Measurements from ENCODE around the gene FRAS1. TPM values are rescaled to one million over a fixed set of nuclear protein-coding genes. Genes with fewer than 3 reads are reported as not detected.

Gene FRAS1
- total RNA-seq, 1 experiment from 2014 or later: 0.23 TPM

DNA sequence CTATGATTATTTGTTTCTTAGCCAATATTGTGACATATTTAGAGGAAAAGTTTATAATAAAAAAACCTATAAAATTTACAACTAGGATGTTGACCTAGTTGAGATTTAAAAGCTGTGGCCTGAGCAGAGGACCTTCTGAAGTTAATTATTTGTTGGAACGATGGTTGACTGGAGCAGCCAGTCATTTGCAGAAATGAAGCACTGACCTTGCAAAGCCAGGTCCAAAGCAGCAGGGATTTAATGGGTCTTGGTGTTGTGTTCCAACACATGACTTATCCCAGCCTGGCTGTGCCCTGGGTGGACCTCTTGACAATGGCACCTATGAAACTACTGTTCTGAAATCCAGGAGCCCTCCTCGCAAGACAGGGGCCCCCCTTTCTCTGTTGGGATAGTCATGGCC lies 235.2 kb downstream of the FRAS1 start:
- Histone ChIP-seq H3K4me1 (ENCODE audit: control insufficient read depth, insufficient read depth, low read length) (no peaks in the 10 kb centered on the region), H3K36me3 (ENCODE audit: control insufficient read depth, insufficient read depth, low read length) (no peaks in the 10 kb centered on the region), H3K4me3 (ENCODE audit: low read depth in 2 of 2, low read length in 2 of 2) (no peak overlapping the region), H3K27ac (ENCODE audit: low read length) (no peak overlapping the region), H3K27me3 (ENCODE audit: control insufficient read depth, insufficient read depth, low read length) (no peaks in the 10 kb centered on the region), H3K9me3 (ENCODE audit: control insufficient read depth, insufficient read depth, low read depth, low read length) (no peaks in the 10 kb centered on the region)
- intact Hi-C loops (cut with micrococcal nuclease; ENCODE audit: unreplicated experiment) (no loop called here), in situ Hi-C loops (cut with HindIII; ENCODE audit: low pct_unique_long_range_greater_than_20kb, low sequenced_read_pairs) (no loop called here)
- DNase-seq (ENCODE audit: low read depth, low spot score): no peak
- ChIA-PET CTCF (no interaction called here), POLR2A (no interaction called here)
- TF ChIP-seq SIN3A (IDR thresholded peaks at IDR 0.05; ENCODE audit: borderline replicate concordance, insufficient read depth, low read depth, low read length): no peak
- TF ChIP-seq REST (IDR thresholded peaks at IDR 0.05; ENCODE audit: insufficient read depth in 1 of 2, low read depth in 2 of 2, low read length in 1 of 2): no peak
- TF ChIP-seq POLR2AphosphoS5 (IDR thresholded peaks at IDR 0.05; ENCODE audit: low read depth, low read length): no peak
- TF ChIP-seq TCF7L2 (IDR thresholded peaks at IDR 0.05; ENCODE audit: low read depth, low read length): no peak
- TF ChIP-seq, protein P1, sequence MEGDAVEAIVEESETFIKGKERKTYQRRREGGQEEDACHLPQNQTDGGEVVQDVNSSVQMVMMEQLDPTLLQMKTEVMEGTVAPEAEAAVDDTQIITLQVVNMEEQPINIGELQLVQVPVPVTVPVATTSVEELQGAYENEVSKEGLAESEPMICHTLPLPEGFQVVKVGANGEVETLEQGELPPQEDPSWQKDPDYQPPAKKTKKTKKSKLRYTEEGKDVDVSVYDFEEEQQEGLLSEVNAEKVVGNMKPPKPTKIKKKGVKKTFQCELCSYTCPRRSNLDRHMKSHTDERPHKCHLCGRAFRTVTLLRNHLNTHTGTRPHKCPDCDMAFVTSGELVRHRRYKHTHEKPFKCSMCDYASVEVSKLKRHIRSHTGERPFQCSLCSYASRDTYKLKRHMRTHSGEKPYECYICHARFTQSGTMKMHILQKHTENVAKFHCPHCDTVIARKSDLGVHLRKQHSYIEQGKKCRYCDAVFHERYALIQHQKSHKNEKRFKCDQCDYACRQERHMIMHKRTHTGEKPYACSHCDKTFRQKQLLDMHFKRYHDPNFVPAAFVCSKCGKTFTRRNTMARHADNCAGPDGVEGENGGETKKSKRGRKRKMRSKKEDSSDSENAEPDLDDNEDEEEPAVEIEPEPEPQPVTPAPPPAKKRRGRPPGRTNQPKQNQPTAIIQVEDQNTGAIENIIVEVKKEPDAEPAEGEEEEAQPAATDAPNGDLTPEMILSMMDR (IDR thresholded peaks at IDR 0.05): no peak
- no peak for ATAC-seq
- no TSS peak for BruUV-seq (replicated peaks)

DNA sequence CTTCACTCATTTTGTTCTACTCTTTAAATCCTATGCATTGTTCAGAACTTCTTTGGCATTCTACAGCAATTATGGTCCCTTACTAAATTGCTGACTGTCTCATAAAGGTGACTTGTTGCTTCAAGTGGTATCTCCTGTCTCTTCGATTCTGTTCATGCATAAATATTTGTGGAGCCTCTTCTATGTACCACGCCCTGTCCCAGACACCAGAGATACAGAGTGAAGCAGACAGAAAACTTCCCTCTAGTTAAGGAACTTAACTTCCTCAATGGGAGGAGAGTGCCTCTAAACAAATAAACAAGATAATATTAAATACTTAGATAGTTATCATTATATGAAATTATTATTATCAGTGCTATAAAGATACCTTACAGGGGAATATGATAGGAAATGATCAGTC lies 235.7 kb downstream of the FRAS1 start:
- Histone ChIP-seq H3K27ac (ENCODE audit: low read length) (no peak overlapping the region), H3K27me3 (ENCODE audit: control insufficient read depth, insufficient read depth, low read length) (no peaks in the 10 kb centered on the region), H3K4me1 (ENCODE audit: control insufficient read depth, insufficient read depth, low read length) (no peaks in the 10 kb centered on the region), H3K36me3 (ENCODE audit: control insufficient read depth, insufficient read depth, low read length) (no peaks in the 10 kb centered on the region), H3K9me3 (ENCODE audit: control insufficient read depth, insufficient read depth, low read depth, low read length) (no peaks in the 10 kb centered on the region), H3K4me3 (ENCODE audit: low read depth in 2 of 2, low read length in 2 of 2) (no peak overlapping the region)
- intact Hi-C loops (cut with micrococcal nuclease; ENCODE audit: unreplicated experiment): no loop called here
- DNase-seq (ENCODE audit: low read depth, low spot score) (no peak), ATAC-seq (no peak)
- ChIA-PET POLR2A (no interaction called here), CTCF (no interaction called here)
- TF ChIP-seq SIN3A (IDR thresholded peaks at IDR 0.05; ENCODE audit: borderline replicate concordance, insufficient read depth, low read depth, low read length): no peak
- no peak for TF ChIP-seq POLR2AphosphoS5 (IDR thresholded peaks at IDR 0.05; ENCODE audit: low read depth, low read length)
- TF ChIP-seq, protein P1 (IDR thresholded peaks at IDR 0.05): no peak
- TF ChIP-seq TCF7L2 (IDR thresholded peaks at IDR 0.05; ENCODE audit: low read depth, low read length): no peak
- no peak for TF ChIP-seq REST (IDR thresholded peaks at IDR 0.05; ENCODE audit: insufficient read depth in 1 of 2, low read depth in 2 of 2, low read length in 1 of 2)
- no TSS peak for BruUV-seq (replicated peaks)
- in situ Hi-C loops (cut with HindIII; ENCODE audit: low pct_unique_long_range_greater_than_20kb, low sequenced_read_pairs): no loop called here

Data from Panc1 (cell line).